Skin epidermis (tissue), 12 donors: ENCODE measurements around the gene SH2D4B.
"Not testable (repeated sequence)": the region's sequence is repeated elsewhere in the genome, so short reads cannot be mapped to it uniquely, and the experiment has no call there.

ENCODE experiments used
- H3K27ac ChIP-seq, 21 experiments: fragments of 200-600 bp; sonication (generic) in 11 of 21; one replicate each; pipeline ENCODE4 v1.5.0; 2020; ENCODE audit warnings: mild to moderate bottlenecking in 3 of 21, inconsistent platforms in 2 of 21, moderate library complexity in 2 of 21
- H3K4me3 ChIP-seq, 7 experiments: fragments of 200-600 bp; sonication (generic) in 2 of 7; one replicate each; pipeline ENCODE4 v1.5.0; 2020; ENCODE audit warnings: inconsistent platforms in 2 of 7, mild to moderate bottlenecking in 2 of 7, moderate library complexity in 1 of 7

Gene SH2D4B

DNA sequence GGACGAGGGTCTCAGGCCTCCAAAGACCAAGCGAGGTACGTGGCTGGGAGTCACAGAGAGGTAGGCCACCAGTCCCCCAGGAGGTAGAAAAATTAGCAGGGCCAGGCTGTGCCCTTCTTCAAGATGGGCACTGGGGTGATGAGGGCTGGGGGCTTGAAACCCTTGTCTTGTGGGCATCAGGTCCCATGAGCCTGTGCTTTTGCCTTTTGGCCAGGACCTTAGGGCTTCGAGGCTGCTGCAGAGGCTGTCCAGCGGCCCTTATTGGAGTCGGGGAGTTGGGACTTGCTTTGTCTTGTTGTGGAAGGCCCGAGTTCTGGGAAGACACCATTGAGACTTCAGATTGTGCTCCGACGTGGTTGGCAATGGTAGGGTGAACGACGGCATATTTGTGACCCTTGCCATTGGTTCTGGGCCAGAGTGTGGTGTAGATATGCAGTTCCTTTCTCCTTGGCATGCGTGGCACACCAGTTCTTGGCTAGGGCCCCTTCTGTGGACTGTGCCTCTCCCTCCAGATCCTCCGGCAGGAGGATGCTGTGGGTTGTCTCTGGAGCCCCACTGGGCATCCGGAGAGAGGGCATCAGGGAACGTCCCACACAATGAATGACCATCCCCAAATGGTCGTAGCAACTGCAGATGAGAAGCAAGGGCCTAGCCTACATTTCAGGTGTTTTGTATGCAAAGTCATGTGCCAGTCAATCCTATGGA lies 931 bp downstream of the SH2D4B start:
- H3K4me3 ChIP-seq, result no peak overlapping the region
- no peak overlapping the region for H3K27ac ChIP-seq

GRCh38 chr10:80539421-80540031 lies 1.8 kb downstream of the SH2D4B start:
- H3K27ac ChIP-seq, result no peak overlapping the region

GRCh38 chr10:80540136-80540535 lies 2.4 kb downstream of the SH2D4B start:
- Histone ChIP-seq H3K27ac (peak overlapping the region in 1 of 21 experiments; percentile 43), H3K4me3 (no peak overlapping the region)

More at GRCh38 chr10:80539421-80540031, 1.8 kb downstream of the SH2D4B start:
- H3K4me3 ChIP-seq, result no peak overlapping the region

GRCh38 chr10:80540618-80540980 lies 2.9 kb downstream of the SH2D4B start:
- Histone ChIP-seq H3K27ac (peak overlapping the region in 1 of 21 experiments; percentile 43), H3K4me3 (peak overlapping the region in 1 of 7 experiments; percentile 15)

GRCh38 chr10:80540981-80541750 lies 3.5 kb downstream of the SH2D4B start:
- Histone ChIP-seq H3K27ac (peak overlapping the region in 2 of 21 experiments; percentile 40 to 43), H3K4me3 (peak overlapping the region in 1 of 7 experiments; percentile 15)

DNA sequence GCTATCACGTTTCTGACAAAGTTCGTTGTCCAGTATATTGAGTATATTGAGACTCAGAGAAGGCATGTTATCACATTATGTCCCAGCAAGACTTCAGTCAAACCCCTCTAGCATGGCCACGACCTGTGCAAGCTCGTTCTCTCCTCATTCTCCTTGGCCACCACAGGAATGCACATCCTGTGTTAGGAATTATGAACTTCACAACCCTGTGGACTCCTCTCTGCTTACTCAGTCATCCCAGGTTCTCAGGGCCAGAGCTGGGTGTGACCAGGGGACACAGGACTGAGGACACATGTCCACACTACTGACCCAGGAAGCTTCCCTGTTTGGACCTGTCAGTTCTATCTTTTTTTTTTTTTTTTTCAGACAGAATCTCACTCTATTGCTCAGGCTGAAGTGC lies 4.4 kb downstream of the SH2D4B start:
- H3K27ac ChIP-seq, result peak overlapping the region in 1 of 21 experiments; percentile 16
- no peak overlapping the region for H3K4me3 ChIP-seq

GRCh38 chr10:80542652-80543318 lies 5.1 kb downstream of the SH2D4B start:
- no peak overlapping the region for H3K27ac ChIP-seq
- no peak overlapping the region for H3K4me3 ChIP-seq

DNA sequence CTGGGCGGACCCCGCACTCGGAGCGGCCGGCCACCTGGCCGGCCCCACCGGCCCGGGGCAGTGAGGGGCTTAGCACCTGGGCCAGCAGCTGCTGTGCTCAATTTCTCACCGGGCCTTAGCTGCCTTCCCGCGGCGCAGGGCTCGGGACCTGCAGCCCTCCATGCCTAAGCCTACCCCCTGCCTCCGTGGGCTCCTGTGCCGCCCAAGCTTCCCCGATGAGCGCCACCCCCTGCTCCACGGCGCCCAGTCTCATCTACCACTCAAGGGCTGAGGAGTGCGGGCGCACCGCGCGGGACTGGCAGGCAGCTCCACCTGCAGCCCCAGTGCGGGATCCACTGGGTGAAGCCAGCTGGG lies 5.6 kb downstream of the SH2D4B start:
- H3K4me3 ChIP-seq, H3K27ac ChIP-seq: not testable (repeated sequence)

- no peak overlapping the region for H3K4me3 ChIP-seq
- H3K27ac ChIP-seq, result no peak overlapping the region
Measured at GRCh38 chr10:80544316-80544953, 6.7 kb downstream of the SH2D4B start.

DNA sequence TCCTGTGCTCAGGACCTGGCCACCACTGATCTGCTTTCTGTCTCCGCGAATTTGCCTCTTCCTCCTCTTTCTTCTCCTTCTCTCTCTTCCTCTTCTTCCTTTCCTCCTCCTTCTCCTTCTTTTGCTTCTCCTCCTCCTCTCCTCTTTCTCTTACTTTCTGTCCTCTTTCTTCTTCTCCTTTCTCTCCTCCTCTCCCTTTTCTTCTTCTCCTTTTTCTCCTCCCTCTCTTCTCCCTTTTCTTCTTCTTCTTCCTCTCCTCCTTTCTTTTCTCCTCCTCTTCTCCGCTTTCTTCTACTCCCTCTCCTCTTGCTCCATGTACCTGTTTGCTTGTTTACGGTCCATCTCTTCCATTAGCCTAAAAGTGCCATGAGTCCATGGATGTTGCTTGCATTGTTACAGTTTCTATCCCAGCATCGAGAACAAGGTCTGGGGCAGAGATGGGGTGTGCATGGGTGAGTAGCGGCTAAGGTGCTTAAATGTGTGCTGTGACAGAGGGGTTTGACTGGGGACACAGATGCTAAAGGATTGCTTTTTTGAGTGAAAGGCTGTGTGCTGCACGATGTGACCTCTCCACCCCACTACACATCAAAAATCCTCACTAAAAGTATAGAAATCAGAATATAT lies 7.7 kb downstream of the SH2D4B start:
- Histone ChIP-seq H3K27ac (no peak overlapping the region), H3K4me3 (no peak overlapping the region)

- Histone ChIP-seq H3K27ac (no peak overlapping the region), H3K4me3 (no peak overlapping the region)
Measured at GRCh38 chr10:80552151-80552646, 14.5 kb downstream of the SH2D4B start.

DNA sequence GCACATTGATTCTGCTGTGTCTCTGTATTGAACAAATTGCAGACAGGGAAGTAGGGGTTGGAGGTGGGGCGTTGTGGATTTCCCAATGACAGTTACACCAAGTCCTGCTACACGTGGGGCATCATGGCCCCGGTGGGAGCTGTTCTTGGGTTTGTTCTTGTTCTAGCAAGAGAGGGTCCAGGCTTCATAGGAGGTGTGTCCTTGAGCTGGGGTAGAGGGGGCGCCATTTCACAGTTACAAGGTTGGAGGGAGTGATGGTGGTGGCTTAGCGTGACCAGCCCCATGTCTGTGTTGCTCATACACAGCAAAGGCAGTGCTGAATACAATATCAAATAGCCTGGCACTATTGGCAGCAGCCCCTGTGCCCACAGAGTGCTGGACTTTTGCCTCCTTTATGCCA lies 15.7 kb downstream of the SH2D4B start:
- Histone ChIP-seq H3K27ac (no peak overlapping the region), H3K4me3 (no peak overlapping the region)

GRCh38 chr10:80554050-80554449 lies 16.3 kb downstream of the SH2D4B start:
- no peak overlapping the region for H3K27ac ChIP-seq
- H3K4me3 ChIP-seq, result no peak overlapping the region

GRCh38 chr10:80555415-80555814 lies 17.7 kb downstream of the SH2D4B start:
- Histone ChIP-seq H3K27ac (no peak overlapping the region), H3K4me3 (no peak overlapping the region)

GRCh38 chr10:80561950-80562349 lies 24.2 kb downstream of the SH2D4B start:
- no peak overlapping the region for H3K27ac ChIP-seq
- H3K4me3 ChIP-seq, result no peak overlapping the region

GRCh38 chr10:80567292-80567691 lies 29.6 kb downstream of the SH2D4B start:
- Histone ChIP-seq H3K4me3 (no peak overlapping the region), H3K27ac (no peak overlapping the region)

DNA sequence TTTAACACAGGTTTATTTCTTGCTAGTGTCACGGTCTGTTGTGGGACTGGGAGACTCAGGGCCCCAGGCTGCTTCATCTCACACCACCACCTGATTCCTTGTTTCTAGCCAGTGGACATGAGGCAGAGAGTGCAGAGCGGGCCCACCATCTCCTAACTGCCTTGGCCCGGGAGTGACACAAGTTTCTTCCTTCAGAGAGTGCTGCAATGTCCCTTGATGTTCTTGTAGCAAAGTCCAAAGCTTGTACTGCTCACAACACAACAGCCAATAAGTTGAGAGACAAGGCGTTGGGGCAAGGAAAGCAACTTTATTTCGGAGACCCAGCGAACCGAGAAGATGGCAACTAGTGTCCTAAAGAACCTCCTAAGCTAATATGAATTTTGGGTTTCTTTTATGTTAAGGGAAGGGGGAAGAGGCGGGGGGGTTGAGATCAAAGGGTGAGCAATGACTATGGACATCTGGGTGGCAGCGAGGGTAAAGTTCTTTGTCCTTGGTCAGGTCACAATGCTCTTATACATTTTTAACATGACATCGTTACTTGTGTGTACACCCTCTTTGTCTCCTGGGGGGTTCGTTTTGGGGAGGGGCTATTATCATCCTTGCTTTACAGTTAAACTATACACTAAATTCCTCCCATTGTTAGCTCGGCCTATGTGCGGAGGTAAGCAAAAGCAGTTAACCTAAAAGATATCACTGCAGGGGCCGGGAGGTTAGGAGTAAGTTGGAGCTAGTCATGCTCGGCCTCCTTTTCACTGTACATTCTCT lies 31.6 kb downstream of the SH2D4B start:
- Histone ChIP-seq H3K4me3 (no peak overlapping the region), H3K27ac (no peak overlapping the region)

DNA sequence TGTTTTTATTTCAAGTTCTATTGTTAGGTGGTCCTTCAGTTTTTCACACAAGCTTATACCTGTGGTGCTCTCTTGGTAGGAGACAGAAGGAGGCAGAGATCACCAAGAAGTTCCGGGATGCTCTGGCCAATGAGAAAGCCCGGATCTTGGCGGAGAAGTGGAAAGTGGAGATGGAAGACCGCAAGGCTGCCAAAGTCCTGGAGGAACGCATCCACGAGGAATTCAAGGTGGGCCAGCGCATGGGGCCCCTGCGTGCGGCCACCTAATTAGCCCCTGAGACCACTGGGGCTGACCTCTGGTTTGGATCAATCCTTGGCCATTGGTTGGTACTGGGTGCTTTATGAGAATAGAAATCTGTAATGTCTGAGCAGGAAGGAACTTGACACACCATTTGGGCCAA lies 33.6 kb downstream of the SH2D4B start:
- no peak overlapping the region for H3K27ac ChIP-seq

More for the DNA sequence above, 33.6 kb downstream of the SH2D4B start:
- no peak overlapping the region for H3K4me3 ChIP-seq
